ENCODE data around the gene SLC2A10.

SLC2A10 gene

GRCh38 chr20:46772901-46773300 is 63.5 kb downstream of the SLC2A10 start:
- TF ChIP-seq CTCF (IDR thresholded peaks at IDR 0.05; ENCODE audit: control insufficient read depth, extremely low read depth, insufficient read depth), result 0 out of 2 replicates have a peak, but pooled peaks have one; percentile 15
- no peak overlapping the region for H3K4me3 ChIP-seq (ENCODE audit: low read depth, low read length)
- DNase-seq (ENCODE audit: low read depth), result no peak

- no peak for TF ChIP-seq CTCF (IDR thresholded peaks at IDR 0.05; ENCODE audit: control insufficient read depth, extremely low read depth, insufficient read depth)
- H3K4me3 ChIP-seq (ENCODE audit: low read depth, low read length), result no peak overlapping the region
- no peak for DNase-seq (ENCODE audit: low read depth)
Observed at GRCh38 chr20:46773680-46774079, 64.2 kb downstream of the SLC2A10 start.

GRCh38 chr20:46774236-46774635 is 64.8 kb downstream of the SLC2A10 start:
- no peak for DNase-seq (ENCODE audit: low read depth)
- no peak overlapping the region for H3K4me3 ChIP-seq (ENCODE audit: low read depth, low read length)
- no peak for TF ChIP-seq CTCF (IDR thresholded peaks at IDR 0.05; ENCODE audit: control insufficient read depth, extremely low read depth, insufficient read depth)

- no peak for DNase-seq (ENCODE audit: low read depth)
- H3K4me3 ChIP-seq (ENCODE audit: low read depth, low read length), result no peak overlapping the region
- TF ChIP-seq CTCF (IDR thresholded peaks at IDR 0.05; ENCODE audit: control insufficient read depth, extremely low read depth, insufficient read depth), result no peak
Observed at GRCh38 chr20:46774943-46775560, 65.6 kb downstream of the SLC2A10 start.

GRCh38 chr20:46775806-46776205 is 66.4 kb downstream of the SLC2A10 start:
- no peak for TF ChIP-seq CTCF (IDR thresholded peaks at IDR 0.05; ENCODE audit: control insufficient read depth, extremely low read depth, insufficient read depth)
- H3K4me3 ChIP-seq (ENCODE audit: low read depth, low read length), result no peak overlapping the region
- no peak for DNase-seq (ENCODE audit: low read depth)

- no peak for DNase-seq (ENCODE audit: low read depth)
- H3K4me3 ChIP-seq (ENCODE audit: low read depth, low read length), result no peak overlapping the region
- no peak for TF ChIP-seq CTCF (IDR thresholded peaks at IDR 0.05; ENCODE audit: control insufficient read depth, extremely low read depth, insufficient read depth)
Observed at GRCh38 chr20:46777331-46777730, 67.9 kb downstream of the SLC2A10 start.

- no peak for DNase-seq (ENCODE audit: low read depth)
- no peak overlapping the region for H3K4me3 ChIP-seq (ENCODE audit: low read depth, low read length)
- no peak for TF ChIP-seq CTCF (IDR thresholded peaks at IDR 0.05; ENCODE audit: control insufficient read depth, extremely low read depth, insufficient read depth)
Observed at GRCh38 chr20:46779831-46780230, 70.4 kb downstream of the SLC2A10 start.

Data from LNCaP clone FGC (cell line).